GM23338 (cell line): ENCODE measurements around the gene IL10. TPM values are rescaled to one million over a fixed set of nuclear protein-coding genes. Genes with fewer than 3 reads are reported as not detected.
A peak's percentile ranks its signal among the peaks of the same experiment; 100 is the strongest.

Experiments used
- ATAC-seq: fragments of 200-7000 bp; cut with Tn5 transposase; 3 replicates; pipeline ENCODE4 v1.9.1; 2020
- DNase-seq: peaks from one replicate; pipeline ENCODE4 v3.0.0-alpha.2; 2015; ENCODE audit warnings: low spot score
- H2AFZ ChIP-seq: fragments of 200-600 bp; sonication (generic); 2 replicates; pipeline ENCODE4 v1.8.0; 2016; ENCODE audit warnings: antibody characterized with exemption, mild to moderate bottlenecking, moderate library complexity
- H3F3A ChIP-seq: fragments of 200-600 bp; sonication (generic); replicated peaks from 2 replicates; pipeline ENCODE4 v1.8.0; 2017; ENCODE audit warnings: antibody characterized with exemption, mixed run types, low read depth
- H3K27ac ChIP-seq: fragments of 200-600 bp; sonication (generic); 2 replicates; pipeline ENCODE4 v1.6.1; 2016; ENCODE audit warnings: low read depth
- H3K27me3 ChIP-seq: fragments of 200-600 bp; sonication (generic); 2 replicates; pipeline ENCODE4 v1.8.0; 2016; ENCODE audit warnings: mild to moderate bottlenecking, mixed run types, moderate library complexity; ENCODE audit not compliant: insufficient read depth
- H3K36me3 ChIP-seq: fragments of 200-600 bp; sonication (generic); 2 replicates; pipeline ENCODE4 v1.8.0; 2016; ENCODE audit warnings: mild to moderate bottlenecking; ENCODE audit not compliant: insufficient read depth
- H3K4me1 ChIP-seq: fragments of 200-600 bp; sonication (generic); 2 replicates; pipeline ENCODE4 v1.8.0; 2016; ENCODE audit warnings: mild to moderate bottlenecking, moderate library complexity; ENCODE audit not compliant: insufficient read depth
- H3K4me2 ChIP-seq: fragments of 200-600 bp; sonication (generic); 2 replicates; pipeline ENCODE4 v1.7.1; 2017; ENCODE audit warnings: mixed run types
- H3K4me3 ChIP-seq: fragments of 200-600 bp; sonication (generic); 2 replicates; pipeline ENCODE4 v1.6.1; 2016; ENCODE audit warnings: mixed run types
- H3K79me2 ChIP-seq: fragments of 200-600 bp; sonication (generic); replicated peaks from 2 replicates; pipeline ENCODE4 v1.8.0; 2017; ENCODE audit warnings: mild to moderate bottlenecking; ENCODE audit not compliant: insufficient read depth
- H3K9me2 ChIP-seq: fragments of 200-600 bp; sonication (generic); 2 replicates; pipeline ENCODE4 v1.8.0; 2017; ENCODE audit not compliant: insufficient read depth
- H4K20me1 ChIP-seq: fragments of 200-600 bp; sonication (generic); replicated peaks from 2 replicates; pipeline ENCODE4 v1.8.0; 2017; ENCODE audit warnings: mild to moderate bottlenecking; ENCODE audit not compliant: insufficient read depth
- H3K27ac Mint-ChIP-seq: 2 replicates; pipeline ENCODE4 v1.8.0; 2020; ENCODE audit warnings: inconsistent platforms, mild to moderate bottlenecking, moderate library complexity, mixed read lengths
- H3K27me3 Mint-ChIP-seq: 3 replicates; pipeline ENCODE4 v1.8.0; 2022; ENCODE audit warnings: low read depth, mild to moderate bottlenecking, moderate library complexity, mixed read lengths, inconsistent platforms; ENCODE audit not compliant: insufficient read depth, poor library complexity
- H3K36me3 Mint-ChIP-seq: 3 replicates; pipeline ENCODE4 v1.8.0; 2021; ENCODE audit warnings: low read depth, mild to moderate bottlenecking, inconsistent platforms, moderate library complexity, mixed read lengths
- H3K4me1 Mint-ChIP-seq: 3 replicates; pipeline ENCODE4 v1.8.0; 2020; ENCODE audit warnings: mild to moderate bottlenecking, inconsistent platforms, mixed read lengths
- H3K4me3 Mint-ChIP-seq: 3 replicates; pipeline ENCODE4 v1.8.0; 2021; ENCODE audit warnings: moderate library complexity, mild to moderate bottlenecking, inconsistent platforms, mixed read lengths
- H3K9me3 Mint-ChIP-seq: 3 replicates; pipeline ENCODE4 v1.8.0; 2020; ENCODE audit warnings: moderate library complexity, mild to moderate bottlenecking, inconsistent platforms, mixed read lengths
- EZH2 ChIP-seq: fragments of 200-600 bp; sonication (generic); IDR thresholded peaks from one replicate; pipeline ENCODE4 v1.8.0; 2017; ENCODE audit warnings: antibody characterized with exemption, mild to moderate bottlenecking, low read depth; ENCODE audit not compliant: unreplicated experiment
- EZH2phosphoT487 ChIP-seq: fragments of 200-600 bp; sonication (generic); IDR thresholded peaks from one replicate; pipeline ENCODE4 v1.8.1; 2018; ENCODE audit warnings: antibody characterized with exemption; ENCODE audit not compliant: unreplicated experiment
- NANOG ChIP-seq: IDR thresholded peaks from 2 replicates; pipeline ENCODE4 v1.6.1; 2016; ENCODE audit warnings: antibody characterized with exemption, borderline replicate concordance
- ZNF114 ChIP-seq: fragments of 250-450 bp; sonication (Bioruptor Pico); IDR thresholded peaks from 2 replicates; pipeline ENCODE4 v1.5.0; 2020; ENCODE audit warnings: mild to moderate bottlenecking, moderate library complexity
- polyA plus RNA-seq: library from polyadenylated mRNA; unstranded; fragments of >200 nt; fragmentation: Nextera tagmentation; extraction: Ambion mirVana; gene quantifications from 2 replicates; pipeline ENCODE4 v1.2.1, GENCODE V29; 2016
- total RNA-seq: library from RNA; depleted of rRNA; stranded (reverse); fragments of >200 nt; shearing (Covaris generic); gene quantifications from 2 replicates; pipeline ENCODE4 v1.2.3, GENCODE V29; 2014
- TF ChIP-seq, protein P1 (sequence below): fragments of 250-450 bp; sonication (Bioruptor Pico); IDR thresholded peaks from 2 replicates; pipeline ENCODE4 v1.5.0; 2020; ENCODE audit warnings: mild to moderate bottlenecking, moderate library complexity

Gene IL10
- total and polyA plus RNA-seq, 2 experiments from 2014 or later = not detected

DNA sequence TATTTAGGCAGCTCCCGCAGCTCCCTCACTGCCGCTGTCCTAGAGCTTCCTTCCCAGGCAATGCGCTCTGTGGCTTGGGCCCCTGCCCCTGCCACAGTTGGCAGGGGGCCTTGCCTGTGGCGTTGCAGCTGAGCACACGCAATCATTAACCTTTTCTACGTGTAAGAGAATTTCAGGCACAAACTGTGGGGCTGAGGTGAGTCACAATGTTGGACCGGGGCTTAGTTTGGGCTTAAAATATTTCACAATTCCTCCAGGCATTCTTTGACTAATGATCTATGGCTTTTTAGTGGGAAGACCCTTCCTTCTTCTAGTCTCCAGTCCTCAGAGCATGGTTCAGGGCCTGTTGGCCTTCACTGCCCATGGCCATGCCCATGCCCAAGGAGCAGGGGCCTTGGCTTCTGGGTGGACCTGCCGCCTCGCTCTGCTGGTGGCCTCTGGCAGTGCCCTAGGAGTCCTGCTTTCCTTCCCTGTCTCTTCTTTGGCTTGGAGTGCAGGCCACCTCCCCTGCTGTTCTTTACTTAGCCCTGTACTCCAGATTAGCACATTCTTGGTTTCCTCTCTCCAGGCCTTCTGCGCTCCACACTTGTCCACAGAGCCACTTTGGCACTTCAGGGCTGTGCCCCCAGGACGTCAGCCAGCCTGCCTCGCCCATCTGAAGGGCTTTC is 48.4 kb downstream of the IL10 start:
- H4K20me1 ChIP-seq = peaks cover 34% of the 10 kb centered on the region
- H3K9me3 Mint-ChIP-seq = no peaks in the 10 kb centered on the region
- peaks cover 27% of the 10 kb centered on the region for H3K4me1 Mint-ChIP-seq
- peaks cover 19% of the 10 kb centered on the region for H3K4me1 ChIP-seq
- no peaks in the 10 kb centered on the region for H3K36me3 ChIP-seq
- no peak overlapping the region for H3K27ac ChIP-seq
- no peaks in the 10 kb centered on the region for H3F3A ChIP-seq
- peaks cover 6% of the 10 kb centered on the region for H3K27me3 Mint-ChIP-seq
- no peaks in the 10 kb centered on the region for H3K27me3 ChIP-seq
- TF ChIP-seq, protein P1, sequence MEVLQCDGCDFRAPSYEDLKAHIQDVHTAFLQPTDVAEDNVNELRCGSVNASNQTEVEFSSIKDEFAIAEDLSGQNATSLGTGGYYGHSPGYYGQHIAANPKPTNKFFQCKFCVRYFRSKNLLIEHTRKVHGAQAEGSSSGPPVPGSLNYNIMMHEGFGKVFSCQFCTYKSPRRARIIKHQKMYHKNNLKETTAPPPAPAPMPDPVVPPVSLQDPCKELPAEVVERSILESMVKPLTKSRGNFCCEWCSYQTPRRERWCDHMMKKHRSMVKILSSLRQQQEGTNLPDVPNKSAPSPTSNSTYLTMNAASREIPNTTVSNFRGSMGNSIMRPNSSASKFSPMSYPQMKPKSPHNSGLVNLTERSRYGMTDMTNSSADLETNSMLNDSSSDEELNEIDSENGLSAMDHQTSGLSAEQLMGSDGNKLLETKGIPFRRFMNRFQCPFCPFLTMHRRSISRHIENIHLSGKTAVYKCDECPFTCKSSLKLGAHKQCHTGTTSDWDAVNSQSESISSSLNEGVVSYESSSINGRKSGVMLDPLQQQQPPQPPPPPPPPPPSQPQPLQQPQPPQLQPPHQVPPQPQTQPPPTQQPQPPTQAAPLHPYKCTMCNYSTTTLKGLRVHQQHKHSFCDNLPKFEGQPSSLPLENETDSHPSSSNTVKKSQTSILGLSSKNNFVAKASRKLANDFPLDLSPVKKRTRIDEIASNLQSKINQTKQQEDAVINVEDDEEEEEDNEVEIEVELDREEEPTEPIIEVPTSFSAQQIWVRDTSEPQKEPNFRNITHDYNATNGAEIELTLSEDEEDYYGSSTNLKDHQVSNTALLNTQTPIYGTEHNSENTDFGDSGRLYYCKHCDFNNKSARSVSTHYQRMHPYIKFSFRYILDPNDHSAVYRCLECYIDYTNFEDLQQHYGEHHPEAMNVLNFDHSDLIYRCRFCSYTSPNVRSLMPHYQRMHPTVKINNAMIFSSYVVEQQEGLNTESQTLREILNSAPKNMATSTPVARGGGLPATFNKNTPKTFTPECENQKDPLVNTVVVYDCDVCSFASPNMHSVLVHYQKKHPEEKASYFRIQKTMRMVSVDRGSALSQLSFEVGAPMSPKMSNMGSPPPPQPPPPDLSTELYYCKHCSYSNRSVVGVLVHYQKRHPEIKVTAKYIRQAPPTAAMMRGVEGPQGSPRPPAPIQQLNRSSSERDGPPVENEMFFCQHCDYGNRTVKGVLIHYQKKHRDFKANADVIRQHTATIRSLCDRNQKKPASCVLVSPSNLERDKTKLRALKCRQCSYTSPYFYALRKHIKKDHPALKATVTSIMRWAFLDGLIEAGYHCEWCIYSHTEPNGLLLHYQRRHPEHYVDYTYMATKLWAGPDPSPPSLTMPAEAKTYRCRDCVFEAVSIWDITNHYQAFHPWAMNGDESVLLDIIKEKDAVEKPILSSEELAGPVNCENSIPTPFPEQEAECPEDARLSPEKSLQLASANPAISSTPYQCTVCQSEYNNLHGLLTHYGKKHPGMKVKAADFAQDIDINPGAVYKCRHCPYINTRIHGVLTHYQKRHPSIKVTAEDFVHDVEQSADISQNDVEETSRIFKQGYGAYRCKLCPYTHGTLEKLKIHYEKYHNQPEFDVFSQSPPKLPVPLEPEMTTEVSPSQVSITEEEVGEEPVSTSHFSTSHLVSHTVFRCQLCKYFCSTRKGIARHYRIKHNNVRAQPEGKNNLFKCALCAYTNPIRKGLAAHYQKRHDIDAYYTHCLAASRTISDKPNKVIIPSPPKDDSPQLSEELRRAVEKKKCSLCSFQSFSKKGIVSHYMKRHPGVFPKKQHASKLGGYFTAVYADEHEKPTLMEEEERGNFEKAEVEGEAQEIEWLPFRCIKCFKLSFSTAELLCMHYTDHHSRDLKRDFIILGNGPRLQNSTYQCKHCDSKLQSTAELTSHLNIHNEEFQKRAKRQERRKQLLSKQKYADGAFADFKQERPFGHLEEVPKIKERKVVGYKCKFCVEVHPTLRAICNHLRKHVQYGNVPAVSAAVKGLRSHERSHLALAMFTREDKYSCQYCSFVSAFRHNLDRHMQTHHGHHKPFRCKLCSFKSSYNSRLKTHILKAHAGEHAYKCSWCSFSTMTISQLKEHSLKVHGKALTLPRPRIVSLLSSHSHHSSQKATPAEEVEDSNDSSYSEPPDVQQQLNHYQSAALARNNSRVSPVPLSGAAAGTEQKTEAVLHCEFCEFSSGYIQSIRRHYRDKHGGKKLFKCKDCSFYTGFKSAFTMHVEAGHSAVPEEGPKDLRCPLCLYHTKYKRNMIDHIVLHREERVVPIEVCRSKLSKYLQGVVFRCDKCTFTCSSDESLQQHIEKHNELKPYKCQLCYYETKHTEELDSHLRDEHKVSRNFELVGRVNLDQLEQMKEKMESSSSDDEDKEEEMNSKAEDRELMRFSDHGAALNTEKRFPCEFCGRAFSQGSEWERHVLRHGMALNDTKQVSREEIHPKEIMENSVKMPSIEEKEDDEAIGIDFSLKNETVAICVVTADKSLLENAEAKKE = peak; percentile 25; the same call in 1 of the 2 replicates
- TF ChIP-seq EZH2phosphoT487 = no peak
- ATAC-seq (peak; percentile 67), DNase-seq (peak; percentile 43)
- peak overlapping the region; percentile 73 for H3K27ac Mint-ChIP-seq
- H3K4me3 ChIP-seq = no peak overlapping the region
- H3K79me2 ChIP-seq = peaks cover 46% of the 10 kb centered on the region
- no peak overlapping the region for H2AFZ ChIP-seq
- peak overlapping the region; percentile 43; the same call in 1 of the 2 replicates for H3K4me2 ChIP-seq
- no peak overlapping the region; the same call in 2 of the 3 replicates for H3K4me3 Mint-ChIP-seq
- H3K9me2 ChIP-seq = no peaks in the 10 kb centered on the region
- H3K36me3 Mint-ChIP-seq = no peaks in the 10 kb centered on the region; the same call in 2 of the 3 replicates

DNA sequence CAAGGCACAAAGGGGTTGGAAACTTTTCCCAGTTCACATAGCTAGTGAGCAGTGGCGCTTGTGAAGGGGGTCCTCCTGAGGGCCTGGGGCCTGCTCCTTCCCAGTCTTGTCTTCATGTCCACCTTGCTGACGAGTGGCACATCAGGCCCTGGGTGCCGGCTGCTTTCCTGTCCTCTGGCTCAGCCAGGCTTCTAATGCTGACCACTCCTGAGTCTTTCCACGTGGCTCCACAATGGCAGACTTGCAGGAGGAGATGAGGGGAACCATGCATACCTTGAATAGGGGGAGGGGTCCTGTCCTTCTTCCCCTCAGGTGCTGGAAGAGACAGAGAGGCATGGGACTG is 48.9 kb downstream of the IL10 start:
- peak; percentile 37 for DNase-seq
- no peaks in the 10 kb centered on the region; the same call in 2 of the 3 replicates for H3K9me3 Mint-ChIP-seq
- Histone ChIP-seq H3F3A (no peaks in the 10 kb centered on the region), H3K9me2 (no peaks in the 10 kb centered on the region), H3K4me1 (peaks cover 19% of the 10 kb centered on the region), H4K20me1 (peaks cover 35% of the 10 kb centered on the region), H2AFZ (no peak overlapping the region), H3K27me3 (no peaks in the 10 kb centered on the region), H3K79me2 (peaks cover 51% of the 10 kb centered on the region), H3K4me2 (peak overlapping the region; percentile 43; the same call in 1 of the 2 replicates), H3K4me3 (no peak overlapping the region), H3K36me3 (no peaks in the 10 kb centered on the region), H3K27ac (0 out of 2 replicates have a peak overlapping the region, but pooled peaks have one; percentile 59)
- ATAC-seq = peak; percentile 5; the same call in 1 of the 3 replicates
- peaks cover 6% of the 10 kb centered on the region for H3K27me3 Mint-ChIP-seq
- no peak overlapping the region for H3K4me3 Mint-ChIP-seq
- no peaks in the 10 kb centered on the region; the same call in 2 of the 3 replicates for H3K36me3 Mint-ChIP-seq
- peaks cover 27% of the 10 kb centered on the region for H3K4me1 Mint-ChIP-seq
- peak overlapping the region; percentile 73; the same call in 1 of the 2 replicates for H3K27ac Mint-ChIP-seq
- TF ChIP-seq ZNF114 (CRISPR knock-in tag) (no peak), NANOG (no peak), EZH2 (no peak)
- TF ChIP-seq, protein P1 = no peak
